Measurements from ENCODE around the gene HSH2D.

GRCh38 chr19:16168465-16169081, 25.1 kb downstream of the HSH2D start:
- TF ChIP-seq, protein P1, sequence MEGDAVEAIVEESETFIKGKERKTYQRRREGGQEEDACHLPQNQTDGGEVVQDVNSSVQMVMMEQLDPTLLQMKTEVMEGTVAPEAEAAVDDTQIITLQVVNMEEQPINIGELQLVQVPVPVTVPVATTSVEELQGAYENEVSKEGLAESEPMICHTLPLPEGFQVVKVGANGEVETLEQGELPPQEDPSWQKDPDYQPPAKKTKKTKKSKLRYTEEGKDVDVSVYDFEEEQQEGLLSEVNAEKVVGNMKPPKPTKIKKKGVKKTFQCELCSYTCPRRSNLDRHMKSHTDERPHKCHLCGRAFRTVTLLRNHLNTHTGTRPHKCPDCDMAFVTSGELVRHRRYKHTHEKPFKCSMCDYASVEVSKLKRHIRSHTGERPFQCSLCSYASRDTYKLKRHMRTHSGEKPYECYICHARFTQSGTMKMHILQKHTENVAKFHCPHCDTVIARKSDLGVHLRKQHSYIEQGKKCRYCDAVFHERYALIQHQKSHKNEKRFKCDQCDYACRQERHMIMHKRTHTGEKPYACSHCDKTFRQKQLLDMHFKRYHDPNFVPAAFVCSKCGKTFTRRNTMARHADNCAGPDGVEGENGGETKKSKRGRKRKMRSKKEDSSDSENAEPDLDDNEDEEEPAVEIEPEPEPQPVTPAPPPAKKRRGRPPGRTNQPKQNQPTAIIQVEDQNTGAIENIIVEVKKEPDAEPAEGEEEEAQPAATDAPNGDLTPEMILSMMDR (IDR thresholded peaks at IDR 0.05) = no peak
- TF ChIP-seq EP300 (IDR thresholded peaks at IDR 0.05; ENCODE audit: borderline replicate concordance in 1 of 2, low read depth in 1 of 2, low read length in 1 of 2) (no peak), TAF1 (IDR thresholded peaks at IDR 0.05; ENCODE audit: borderline replicate concordance, low read depth, low read length) (no peak), ZBTB33 (IDR thresholded peaks at IDR 0.05; ENCODE audit: borderline replicate concordance, low read depth) (no peak), RXRA (IDR thresholded peaks at IDR 0.05; ENCODE audit: borderline replicate concordance, low read depth) (no peak), JUND (IDR thresholded peaks at IDR 0.05) (no peak), MAX (IDR thresholded peaks at IDR 0.05; ENCODE audit: low read depth) (no peak), RFX5 (IDR thresholded peaks at IDR 0.05; ENCODE audit: low read length) (no peak), FOSL2 (IDR thresholded peaks at IDR 0.05; ENCODE audit: borderline replicate concordance, low read depth) (no peak)

All from SK-N-SH (cell line).